ENCODE data around the gene ADAT3.

- peak; percentile 5 for TF ChIP-seq CTCF (IDR thresholded peaks at IDR 0.05; ENCODE audit: low read depth, low read length, poor library complexity, severe bottlenecking)
- TF ChIP-seq EZH2phosphoT487 (IDR thresholded peaks at IDR 0.05; ENCODE audit: borderline replicate concordance, low read length) = no peak
Measured at GRCh38 chr19:1855828-1856255, 49.4 kb upstream of the ADAT3 start.
